ENCODE measurements around the gene HSD17B13.
"Not testable (repeated sequence)": the region's sequence is repeated elsewhere in the genome, so short reads cannot be mapped to it uniquely, and the experiment has no call there.

The HSD17B13 gene, protein sequence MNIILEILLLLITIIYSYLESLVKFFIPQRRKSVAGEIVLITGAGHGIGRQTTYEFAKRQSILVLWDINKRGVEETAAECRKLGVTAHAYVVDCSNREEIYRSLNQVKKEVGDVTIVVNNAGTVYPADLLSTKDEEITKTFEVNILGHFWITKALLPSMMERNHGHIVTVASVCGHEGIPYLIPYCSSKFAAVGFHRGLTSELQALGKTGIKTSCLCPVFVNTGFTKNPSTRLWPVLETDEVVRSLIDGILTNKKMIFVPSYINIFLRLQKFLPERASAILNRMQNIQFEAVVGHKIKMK
- long read RNA-seq, donor 1, result 0 reads
- long read RNA-seq, donor 2, result 0 reads
- long read RNA-seq, donor 3, result 0 reads
- long read RNA-seq, donor 4, result 0 reads
- long read RNA-seq, donor 5, result 0 reads
- long read RNA-seq, donor 6, result 0 reads
- long read RNA-seq, donor 7, result 0 reads
- long read RNA-seq, donor 8, result 0 reads

DNA sequence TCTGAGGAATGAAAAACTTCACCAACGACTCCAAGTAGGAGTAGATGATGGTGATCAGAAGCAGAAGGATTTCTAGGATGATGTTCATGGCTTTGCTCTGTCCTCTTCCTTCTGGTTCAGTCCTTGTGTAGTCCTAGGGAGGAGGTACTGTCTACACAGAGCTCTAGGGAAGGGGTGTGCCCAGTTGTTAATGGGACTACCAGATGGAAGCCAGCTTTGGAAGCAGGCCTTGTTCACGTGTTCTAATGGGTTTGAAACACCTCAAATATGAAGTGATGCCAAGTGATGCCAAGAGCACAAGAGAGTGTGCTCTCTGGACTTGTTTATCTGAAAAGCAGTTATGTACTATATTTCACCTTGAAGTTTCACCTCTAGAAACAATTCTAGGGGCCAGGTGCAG, at the start of gene HSD17B13:
TSS of gene HSD17B13 (minus strand) at position 129 of the 400 bp plus-strand sequence. CDS start at position 88, 41 bp downstream.
- DNase-seq, result no peak

DNA sequence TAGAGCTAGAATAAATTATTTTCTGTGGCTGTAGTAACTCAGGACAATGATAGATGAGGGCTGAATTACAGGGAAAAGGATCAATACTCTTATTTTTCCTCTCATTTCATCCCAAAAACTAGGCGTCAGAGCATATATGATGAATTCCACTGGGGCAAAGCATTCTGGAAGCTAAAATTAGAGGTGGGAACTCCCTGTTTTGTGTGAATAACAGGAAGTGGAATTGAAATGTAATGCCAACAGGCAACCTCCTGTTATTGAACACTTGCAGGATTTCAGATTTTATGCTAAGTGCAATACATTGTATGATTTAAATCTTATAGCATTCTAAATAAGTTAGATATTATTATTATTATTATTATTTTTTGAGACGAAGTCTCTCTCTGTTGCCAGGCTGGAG, 47.4 kb upstream of the HSD17B13 start:
- no peak for DNase-seq

DNA sequence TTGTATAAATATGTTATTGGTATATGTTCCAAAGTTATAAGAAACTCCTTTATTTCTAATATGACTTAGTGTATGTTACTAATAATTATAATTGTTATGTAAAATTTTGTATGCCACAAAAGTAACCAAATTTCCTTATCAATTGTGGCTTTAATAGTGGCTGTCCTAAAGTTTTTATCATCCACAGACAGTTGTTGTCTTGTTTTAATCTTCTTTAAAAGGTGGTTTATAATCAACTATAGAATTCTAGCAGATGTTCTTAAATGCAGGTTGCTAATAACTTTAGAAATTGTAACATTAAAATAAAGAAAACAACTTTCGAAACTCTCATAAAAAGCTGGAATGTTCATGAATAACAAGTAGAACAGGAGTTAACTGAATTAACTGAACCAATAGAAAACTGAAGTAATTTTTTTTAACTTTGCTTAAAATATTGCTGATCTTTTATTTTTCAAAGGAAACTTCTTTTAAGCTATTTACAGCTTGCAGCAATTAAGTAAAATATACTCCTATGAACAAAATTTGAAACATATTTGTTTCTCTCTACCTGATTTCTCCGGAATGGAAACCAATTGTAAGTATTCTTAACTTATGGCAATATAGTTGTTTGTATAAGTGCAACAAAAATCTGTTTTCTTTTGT, 44.0 kb upstream of the HSD17B13 start:
- no peak for DNase-seq

DNA sequence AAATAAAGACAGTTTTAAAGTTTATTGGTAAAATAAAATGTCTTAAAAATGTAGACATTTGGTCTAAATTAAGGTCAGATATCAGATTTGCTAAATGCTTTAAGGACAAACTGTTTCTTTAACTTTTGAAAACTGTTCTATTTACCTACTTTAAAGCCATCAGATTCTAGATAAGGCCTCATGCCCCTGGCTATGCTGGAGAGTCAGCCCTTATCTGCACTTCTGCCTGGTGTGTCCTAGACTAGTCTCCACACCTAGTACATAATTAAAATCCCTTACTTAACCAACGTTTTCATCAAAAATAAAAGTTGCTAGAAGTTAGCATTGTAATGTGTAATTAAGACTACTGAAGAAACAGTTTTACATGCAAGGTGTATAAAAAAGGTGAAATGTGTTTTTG, 42.7 kb upstream of the HSD17B13 start:
- no peak for DNase-seq

DNA sequence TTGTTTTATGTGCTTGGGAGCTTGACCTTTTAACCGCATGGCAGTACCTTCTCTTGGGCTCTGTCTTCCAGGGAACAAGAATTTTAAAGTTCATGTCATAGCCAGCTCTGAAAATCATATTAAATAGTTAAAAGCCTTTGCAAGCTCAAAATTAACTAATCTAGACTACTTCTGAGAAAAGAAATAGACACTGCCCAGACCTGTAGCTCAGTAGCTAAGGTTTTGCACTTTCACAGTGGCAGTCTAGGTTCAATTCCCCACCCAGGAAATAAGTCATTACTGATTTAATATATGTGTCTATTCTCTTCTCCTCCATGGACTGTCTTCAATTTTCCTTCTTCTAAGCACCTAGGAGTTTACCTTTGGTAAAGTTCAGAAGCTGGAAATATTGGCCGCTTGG, 40.9 kb upstream of the HSD17B13 start:
- no peak for DNase-seq

DNA sequence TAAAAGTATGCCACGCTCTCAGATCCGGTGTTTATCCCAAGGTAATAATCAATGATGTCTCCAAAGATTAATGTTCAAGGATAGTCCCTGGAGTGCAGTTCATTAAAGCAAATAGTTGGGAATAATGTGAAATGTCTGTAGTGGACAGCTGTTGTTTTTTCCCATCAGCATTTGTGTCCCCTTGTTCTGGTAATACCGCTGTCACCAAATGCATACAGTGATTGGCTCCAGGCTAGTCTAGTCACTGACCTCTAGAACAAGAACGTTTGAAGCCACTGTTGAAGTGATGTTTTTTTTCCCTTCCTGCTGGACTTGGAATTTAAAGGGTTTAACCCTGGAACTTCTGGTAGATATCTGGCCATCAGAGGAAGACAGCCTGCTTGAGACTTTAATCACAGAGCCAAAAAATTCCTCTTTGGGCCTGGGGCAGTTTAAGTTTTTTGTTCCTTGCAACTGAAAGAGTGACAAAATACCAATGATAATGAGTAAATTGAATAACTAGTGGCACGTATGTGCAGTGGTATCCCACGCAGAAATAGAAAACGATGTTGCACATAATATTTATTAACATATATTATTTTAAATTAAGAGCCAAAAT, 37.8 kb upstream of the HSD17B13 start:
- DNase-seq, result no peak

DNA sequence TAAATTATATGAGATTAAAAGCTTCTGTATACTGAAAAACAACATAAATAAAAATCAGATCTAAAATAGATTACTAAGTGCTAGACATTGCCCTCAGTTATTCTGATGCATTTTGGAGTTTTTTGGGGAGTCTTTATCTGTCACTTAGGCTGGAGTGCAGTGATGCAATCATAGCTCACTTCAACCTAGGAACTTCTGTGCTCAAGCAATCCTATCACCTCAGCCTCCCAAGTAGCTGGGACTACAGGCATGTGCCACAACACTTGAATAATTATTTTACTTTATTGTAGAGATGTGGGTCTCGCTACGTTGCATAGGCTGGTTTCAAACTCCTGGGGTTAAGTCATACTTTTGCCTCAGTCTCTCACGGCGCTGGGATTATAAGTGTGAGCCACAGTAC, 36.6 kb upstream of the HSD17B13 start:
- DNase-seq, result no peak

DNA sequence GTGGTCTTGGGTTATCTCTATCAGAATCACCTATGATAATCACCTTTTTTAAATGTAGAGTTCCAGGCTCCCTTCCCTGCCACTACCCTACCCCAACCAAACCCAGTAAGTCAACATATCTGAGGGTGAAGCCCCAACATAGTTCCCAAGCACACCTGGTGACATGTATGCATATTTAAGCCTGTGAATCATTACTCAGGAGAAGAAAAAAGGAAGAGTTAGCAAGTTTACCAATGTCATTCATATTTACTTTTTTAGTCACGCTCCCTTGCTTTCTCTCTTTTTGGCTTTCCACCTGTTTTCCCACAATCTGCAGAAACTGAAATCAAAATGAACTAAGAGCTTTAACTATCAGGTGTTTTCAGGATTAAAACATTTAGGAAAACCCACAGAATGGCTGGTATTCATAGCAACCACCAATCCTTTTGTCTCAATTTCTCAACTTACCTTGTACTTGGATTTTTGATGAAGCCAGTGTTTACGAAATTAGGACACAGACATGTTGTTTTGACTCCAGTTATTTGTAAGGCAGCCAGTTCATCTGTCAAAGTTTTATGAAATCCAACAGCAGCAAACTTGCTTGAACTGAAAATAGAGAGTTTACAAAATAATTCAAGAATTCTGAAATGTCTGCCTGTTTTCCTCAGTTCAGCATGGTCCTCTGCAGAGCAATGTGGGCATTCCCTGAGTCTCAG, 34.3 kb upstream of the HSD17B13 start:
- no peak for DNase-seq

DNA sequence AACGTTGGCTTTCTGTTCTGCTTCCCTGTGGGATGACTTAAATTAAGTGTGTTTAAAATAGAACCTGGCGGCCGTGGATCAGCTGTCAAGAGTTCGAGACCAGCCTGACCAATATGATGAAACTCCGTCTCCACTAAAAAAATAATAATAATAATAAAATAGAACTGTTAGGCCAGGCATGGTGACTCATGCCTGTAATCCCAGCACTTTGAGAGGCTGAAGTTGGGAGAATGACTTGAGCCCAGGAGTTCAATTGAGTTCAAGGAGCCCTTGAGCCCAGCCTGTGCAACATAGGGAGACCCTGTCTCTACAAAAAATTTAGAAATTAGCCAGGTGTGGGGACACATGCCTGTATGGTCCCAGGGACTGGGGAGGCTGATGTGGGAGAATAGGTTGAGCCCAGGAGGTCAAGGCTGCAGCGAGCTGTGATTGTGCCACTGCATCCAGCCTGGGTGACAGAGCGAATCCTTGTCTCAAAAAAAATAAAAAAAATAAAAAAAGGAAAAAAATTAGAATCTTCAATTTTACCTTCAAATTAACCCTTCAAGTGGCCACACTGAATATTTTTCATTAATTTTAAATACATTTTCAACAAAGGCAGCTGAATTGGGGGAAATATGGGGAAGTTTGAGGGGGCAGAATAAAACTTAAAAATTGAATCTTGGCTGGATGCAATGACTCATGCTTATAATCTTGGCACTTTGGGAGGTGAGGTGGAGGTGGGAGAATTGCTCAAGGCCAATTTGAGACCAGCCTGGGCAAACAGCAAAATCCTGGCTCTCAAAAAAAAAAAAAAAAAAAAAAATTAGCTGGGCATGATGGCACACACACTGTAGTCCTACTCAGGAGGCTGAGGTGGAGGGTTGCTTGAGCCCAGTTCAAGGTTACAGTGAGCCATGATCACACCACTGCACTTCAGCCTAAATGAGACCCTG, 31.8 kb upstream of the HSD17B13 start:
- DNase-seq, result no peak

DNA sequence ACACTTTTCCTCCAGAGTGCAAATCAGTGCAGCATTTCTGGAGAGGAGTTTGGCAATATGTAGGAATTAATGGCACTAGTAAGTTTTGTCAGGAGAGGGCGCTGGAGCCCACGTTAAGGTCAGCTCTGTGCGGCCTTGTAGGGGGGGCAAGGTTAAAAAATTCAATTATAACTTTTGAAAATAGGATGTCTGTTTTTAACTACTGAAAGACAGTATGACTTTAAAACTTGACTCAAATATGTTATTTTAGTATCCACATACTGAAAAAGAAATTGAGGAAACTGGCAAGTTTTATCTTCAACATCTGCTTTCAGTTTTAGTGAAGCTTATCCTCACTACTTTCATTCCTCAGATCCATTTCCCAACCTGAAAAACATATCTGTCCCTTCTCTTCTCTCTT, 30.9 kb upstream of the HSD17B13 start:
- DNase-seq, result no peak

DNA sequence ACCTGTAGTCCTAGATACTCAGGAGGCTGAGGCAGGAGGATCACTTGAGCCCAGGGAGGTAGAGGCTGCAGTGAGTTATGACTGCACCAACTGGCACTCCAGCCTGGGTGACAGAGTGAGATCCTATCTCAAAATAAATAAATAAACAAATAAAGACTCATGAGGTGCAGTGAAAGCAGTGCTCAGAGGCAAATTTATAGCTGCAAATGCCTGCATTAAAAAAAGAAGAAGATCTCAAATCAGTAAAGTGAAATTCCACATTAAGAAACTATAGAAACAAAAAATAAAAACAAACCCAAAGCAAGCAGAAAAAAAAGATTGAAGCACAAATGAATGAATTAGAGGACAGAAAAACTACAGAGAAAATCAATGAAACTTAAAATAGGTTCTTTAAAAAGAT, 22.5 kb upstream of the HSD17B13 start:
- no peak for DNase-seq

DNA sequence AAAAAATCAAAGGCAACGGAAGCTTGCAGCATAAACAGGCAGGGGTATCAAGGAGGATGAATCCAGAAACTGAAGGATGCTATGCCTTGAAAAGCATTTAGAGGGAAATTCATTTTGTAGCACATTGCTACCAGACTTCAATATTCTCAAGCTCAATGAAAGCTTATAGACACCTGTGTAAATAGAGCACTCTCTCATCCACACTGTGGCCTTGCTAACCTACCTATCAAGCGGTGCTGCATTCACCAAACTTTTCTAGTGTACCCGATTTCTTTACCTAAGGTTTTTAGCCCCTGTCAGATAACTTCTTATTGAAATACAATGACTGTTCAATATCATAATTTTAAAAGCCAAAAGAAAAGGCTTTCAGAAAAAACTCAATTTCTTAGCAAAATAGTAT, 20.2 kb upstream of the HSD17B13 start:
- DNase-seq, result no peak

DNA sequence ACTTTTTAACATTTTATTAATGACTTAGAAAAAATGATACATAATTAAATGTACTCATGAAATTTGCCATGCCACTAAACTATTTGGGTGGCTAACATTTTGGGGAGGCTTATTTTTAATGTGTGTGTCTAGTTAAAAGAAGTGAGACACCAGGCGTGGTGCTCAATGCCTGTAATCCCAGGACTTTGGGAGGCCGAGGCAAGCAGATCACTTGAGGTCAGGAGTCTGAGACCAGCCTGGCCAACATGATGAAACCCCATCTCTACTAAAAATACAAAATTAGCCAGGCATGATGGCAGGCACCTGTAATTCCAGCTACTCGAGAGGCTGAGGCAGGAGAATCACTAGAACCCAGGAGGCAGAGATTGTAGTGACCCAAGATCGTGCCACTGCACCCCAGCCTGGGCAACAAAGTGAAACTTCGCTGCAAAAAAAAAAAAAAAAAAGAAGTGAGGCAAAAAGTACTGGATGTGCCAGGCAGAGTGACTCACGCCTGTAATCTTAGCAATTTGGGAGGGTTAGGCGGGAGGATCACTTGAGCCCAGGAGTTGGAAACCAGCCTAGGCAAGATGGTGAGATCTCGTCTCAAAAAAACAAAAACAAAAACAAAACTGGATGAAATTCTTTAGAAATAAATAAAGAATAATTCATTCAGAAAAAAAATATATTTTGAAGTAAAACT, 19.4 kb upstream of the HSD17B13 start:
- DNase-seq, result not testable (repeated sequence)

DNA sequence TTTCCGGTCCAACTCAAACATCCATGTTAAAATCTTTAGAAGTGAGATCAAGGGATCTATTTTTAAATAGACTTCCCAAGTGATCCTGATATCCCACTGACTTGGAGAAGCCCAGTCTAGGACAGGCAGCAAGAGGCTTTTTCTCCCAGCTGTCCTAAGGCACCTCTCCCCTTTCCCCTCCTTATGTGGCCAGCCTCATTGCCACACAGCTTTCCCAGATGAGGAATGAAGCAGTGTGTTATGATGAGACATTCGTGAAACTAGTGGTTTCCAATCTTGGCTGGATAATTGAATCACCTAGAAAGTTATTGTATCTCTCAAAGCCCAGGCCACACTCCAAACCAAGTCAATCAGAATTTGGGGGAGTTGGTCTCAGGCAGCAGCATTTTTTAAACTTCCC, 16.8 kb upstream of the HSD17B13 start:
- no peak for DNase-seq

DNA sequence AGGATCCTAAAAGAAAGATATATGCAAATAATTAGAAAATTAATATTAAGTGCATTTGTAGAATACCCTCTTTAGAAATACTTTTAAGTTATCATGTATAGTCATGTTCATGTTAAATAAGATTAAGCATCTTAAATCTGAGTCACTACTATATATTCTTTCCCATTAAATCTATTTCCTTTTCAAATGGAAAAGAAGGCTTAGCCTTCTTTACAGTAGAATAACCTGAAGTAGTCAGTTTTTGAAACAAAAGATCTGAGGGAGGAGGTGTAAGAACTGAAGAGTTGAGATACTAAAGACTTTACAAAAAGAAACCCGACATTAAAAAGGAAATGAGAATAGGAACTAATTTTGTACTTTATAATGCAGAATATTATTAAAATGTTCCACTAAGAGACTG, 14.7 kb upstream of the HSD17B13 start:
- no peak for DNase-seq

DNA sequence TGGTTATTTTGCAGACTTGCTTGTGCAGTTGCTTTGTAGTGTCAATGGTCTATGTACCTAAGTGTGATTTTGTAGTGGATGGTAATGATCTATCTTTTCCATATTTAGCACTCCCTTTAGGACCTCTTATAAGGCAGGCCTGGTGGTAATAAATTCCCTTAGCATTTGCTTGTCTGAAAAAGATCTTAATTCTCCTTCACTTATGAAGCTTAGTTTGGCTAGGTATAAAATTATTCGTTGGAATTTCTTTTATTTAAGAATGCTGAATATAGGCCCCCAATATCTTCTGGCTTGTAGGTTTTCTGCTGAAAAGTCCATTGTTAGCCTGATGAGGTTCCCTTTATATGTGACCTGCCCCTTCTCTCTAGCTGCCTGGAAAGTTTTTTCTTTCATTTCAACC, 10.6 kb upstream of the HSD17B13 start:
- DNase-seq, result no peak

DNA sequence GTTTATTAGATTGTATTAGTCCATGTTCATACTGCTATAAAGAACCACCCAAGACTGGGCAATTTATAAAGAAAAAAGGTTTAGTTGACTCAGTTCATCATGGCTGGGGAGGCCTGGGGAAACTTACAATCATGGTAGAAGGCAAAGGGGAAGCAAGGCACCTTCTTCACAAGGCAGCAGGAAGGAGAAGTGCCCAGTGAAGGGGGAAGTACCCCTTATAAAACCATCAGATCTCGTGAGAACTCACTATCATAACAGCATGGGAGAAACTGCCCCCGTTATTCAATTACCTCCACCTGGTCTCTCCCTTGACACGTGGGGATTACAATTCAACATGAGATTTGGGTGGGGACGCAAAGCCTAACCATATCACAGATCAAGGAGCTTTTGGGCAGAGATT, 8.1 kb upstream of the HSD17B13 start:
- no peak for DNase-seq

DNA sequence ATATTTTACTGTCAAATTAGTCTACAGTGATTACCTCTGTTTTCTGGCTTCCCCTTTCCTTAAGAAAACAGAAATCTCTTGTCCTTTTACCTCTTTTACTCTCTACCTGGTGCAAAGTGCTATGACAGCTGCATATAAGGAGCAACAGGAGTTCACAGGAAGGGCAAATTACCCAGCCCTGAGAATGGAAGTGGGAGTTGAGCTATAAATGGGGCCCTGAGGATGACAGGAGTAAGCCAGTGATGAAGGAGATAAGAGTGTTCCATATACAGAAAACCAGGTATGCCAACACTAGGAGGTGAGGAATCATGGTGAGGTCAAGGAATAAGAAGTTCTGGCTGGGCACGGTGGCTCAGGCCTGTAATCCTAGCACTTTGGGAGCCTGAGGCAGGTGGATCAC, 4.5 kb upstream of the HSD17B13 start:
- DNase-seq, result no peak

DNA sequence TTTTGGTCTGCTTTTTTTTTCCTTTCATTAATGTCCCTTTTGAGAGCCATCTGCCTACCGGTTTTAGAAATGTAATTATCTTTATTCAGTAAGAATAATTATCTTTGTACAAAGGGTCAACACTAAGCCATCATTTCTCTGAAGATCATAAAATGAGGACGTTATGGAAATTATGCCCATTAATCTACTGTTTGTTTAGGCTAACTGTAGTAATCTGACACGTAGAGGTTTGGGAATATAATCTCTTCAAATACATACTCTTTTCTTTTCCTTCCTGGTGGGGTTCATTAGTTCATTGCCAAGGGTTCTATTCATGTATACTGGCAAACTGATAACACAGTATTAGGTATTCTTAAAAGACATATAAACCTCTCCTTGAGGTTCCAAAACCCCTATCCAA, 3.8 kb upstream of the HSD17B13 start:
- no peak for DNase-seq

DNA sequence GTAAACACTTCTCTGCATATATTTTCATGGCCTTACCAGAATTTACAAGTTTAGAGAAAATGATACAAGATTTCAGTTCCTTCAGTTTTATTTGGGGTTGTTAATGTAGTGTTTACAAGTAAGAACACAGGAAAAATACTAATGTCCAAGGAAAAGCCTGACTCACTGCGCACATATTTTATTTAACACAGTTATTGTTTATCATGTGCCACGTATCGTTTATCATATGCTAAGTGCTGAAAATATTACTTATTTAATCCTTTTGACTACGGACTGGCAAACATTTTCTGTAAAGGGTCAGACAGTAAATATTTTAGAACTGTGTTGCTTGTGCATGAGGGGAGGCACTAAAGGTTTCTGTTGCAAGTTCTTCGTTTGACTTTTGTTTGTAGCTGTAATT, 794 bp downstream of the HSD17B13 start:
- no peak for DNase-seq

DNA sequence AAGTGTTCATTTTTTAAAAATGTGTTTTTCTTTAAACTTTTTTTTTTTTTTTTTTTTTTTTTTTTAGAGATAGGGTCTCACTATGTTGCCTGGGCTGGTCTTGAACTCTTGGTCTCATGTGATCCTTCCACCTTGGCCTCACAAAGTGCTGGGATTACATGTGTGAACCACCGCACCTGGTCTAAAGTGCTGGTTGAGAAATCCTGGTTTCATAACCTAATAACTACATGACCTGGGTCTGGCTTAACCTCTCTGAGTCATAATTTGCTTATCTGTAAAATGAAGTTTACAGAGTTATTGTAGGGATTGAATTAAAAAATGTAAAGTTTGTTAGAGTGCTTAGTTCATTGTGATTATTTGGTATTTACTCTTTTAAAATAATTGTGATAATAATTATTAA, 5.2 kb downstream of the HSD17B13 start:
- no peak for DNase-seq
